Activated CD4-positive, CD25-positive, alpha-beta regulatory T cell treated with anti-CD3 and anti-CD28 coated beads, Interleukin-2, amount 50 U/mL, for 16 hours (primary cell): Measurements from ENCODE around the gene SNRNP200.
A peak's percentile ranks its signal among the peaks of the same experiment; 100 is the strongest.

ENCODE experiments used
- DNase-seq: peaks from one replicate; pipeline ENCODE4 v3.0.0-alpha.2; 2020; ENCODE audit warnings: low read depth, low spot score

Gene SNRNP200

DNA sequence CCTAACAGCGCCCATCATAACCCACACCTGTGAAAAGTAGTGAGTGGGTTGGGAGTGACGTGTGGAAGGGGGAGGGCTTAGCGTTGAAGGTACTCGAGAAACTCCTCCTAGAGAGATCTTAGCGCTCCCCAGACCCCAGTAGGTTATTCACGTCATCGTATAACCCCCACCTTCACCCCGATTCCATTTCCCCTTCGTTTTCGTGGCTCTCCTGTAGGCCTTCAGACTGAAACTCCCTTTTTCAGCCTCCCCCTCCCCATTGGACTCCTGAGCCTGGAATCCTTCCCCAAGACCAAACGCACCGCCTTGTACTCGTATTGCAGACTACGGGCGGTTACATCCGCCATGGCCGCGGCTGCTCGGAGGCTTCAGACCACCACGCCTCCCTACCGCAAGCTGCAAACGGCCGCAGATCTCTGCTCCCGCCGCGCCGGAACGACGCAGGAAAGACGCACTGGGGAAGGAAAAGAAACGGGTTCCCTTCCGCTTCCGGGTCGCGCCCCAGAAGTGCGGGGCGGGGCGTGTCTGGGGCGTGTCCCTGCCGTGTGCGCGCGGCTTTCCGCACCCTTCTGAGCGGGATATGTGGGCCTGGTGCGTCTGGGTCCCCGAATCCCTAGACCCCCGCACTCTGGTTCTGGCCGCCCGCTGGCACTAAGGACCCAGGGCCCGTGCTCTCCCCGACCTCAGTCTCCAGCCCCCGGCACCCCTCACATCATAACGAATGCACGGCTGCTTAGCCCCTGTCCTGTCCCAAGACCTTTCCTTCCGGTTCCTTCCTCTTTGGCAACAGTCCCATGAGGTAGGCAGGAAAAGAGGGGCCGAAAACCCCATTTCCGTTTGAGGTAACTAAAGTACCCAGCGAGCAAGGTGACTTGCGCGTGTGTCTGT, at the start of gene SNRNP200:
SNRNP200 (minus strand) TSS at position 456 of the 888 bp plus-strand sequence; CDS start at position 347, 109 bp downstream.
- peak; percentile 87 for DNase-seq

GRCh38 chr2:96354492-96354891, 49.1 kb upstream of the SNRNP200 start:
- DNase-seq = no peak

- no peak for DNase-seq
Measured at GRCh38 chr2:96353606-96354101, 48.3 kb upstream of the SNRNP200 start.

GRCh38 chr2:96353032-96353561, 47.8 kb upstream of the SNRNP200 start:
- no peak for DNase-seq

- no peak for DNase-seq
Measured at GRCh38 chr2:96347395-96347794, 42.0 kb upstream of the SNRNP200 start.

GRCh38 chr2:96345868-96346462, 40.6 kb upstream of the SNRNP200 start:
- no peak for DNase-seq

- no peak for DNase-seq
Measured at GRCh38 chr2:96345438-96345837, 40.1 kb upstream of the SNRNP200 start.

- DNase-seq = peak; percentile 43
Measured at GRCh38 chr2:96344011-96344410, 38.7 kb upstream of the SNRNP200 start.

- no peak for DNase-seq
Measured at GRCh38 chr2:96342085-96342484, 36.7 kb upstream of the SNRNP200 start.

DNA sequence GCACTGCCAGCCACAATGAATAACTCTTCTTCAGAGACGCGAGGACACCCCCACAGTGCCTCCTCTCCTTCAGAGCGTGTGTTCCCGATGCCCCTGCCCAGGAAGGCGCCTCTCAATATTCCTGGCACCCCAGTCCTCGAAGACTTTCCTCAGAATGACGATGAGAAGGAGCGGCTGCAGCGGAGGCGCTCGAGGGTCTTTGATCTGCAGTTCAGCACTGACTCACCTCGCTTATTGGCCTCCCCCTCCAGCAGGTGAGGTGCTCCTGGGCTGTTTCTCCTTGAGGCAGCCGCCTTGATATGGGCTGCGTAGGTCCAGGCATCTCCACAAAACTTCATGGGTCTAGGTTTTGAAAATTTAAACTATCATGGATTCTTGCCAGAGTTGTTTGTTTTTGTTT, 36.3 kb upstream of the SNRNP200 start:
- no peak for DNase-seq

GRCh38 chr2:96340493-96341414, 35.4 kb upstream of the SNRNP200 start:
- DNase-seq = no peak

GRCh38 chr2:96336873-96337272, 31.5 kb upstream of the SNRNP200 start:
- no peak for DNase-seq

GRCh38 chr2:96336104-96336775, 30.9 kb upstream of the SNRNP200 start:
- no peak for DNase-seq

DNA sequence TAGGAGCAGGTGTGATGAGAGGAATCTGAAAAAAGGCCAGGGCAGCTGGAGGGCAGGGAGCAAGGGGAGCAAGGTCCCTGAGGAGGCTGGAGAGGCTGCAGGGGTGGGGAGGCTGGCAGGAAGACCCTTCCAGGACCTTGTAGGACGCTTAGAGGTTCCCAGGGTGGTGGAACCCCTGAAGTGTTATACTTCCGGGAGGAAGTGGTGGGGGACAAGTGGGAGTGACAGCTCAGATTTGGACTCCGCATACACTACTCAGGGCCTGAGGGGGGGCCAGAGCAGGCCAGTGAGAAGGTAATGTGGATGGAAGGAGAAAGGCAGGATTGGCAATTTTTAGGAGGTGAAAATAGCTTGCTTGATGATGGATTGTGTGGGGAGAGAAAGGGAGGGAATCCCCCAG, 28.4 kb upstream of the SNRNP200 start:
- no peak for DNase-seq

GRCh38 chr2:96330407-96330806, 25.1 kb upstream of the SNRNP200 start:
- DNase-seq = no peak

DNA sequence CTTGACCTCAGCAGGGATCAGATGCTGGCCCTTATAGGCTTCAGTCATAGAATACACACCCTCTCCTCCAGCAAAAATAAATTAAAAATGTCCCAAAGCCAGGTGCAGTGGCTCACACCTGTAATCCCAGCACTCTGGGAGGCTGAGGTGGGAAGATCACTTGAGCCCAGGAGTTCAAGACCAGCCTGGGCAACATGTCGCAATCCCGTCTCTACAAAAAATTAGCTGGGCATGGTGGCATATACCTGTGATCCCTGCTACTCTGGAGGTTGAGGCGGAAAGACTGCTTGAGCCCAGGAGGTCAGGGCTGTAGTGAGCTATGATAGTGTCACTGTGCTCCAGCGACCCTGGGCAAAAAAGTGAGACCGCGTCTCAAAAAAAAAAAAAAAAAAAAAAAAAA, 24.5 kb upstream of the SNRNP200 start:
- DNase-seq = no peak

- no peak for DNase-seq
Measured at GRCh38 chr2:96329456-96329855, 24.1 kb upstream of the SNRNP200 start.

DNA sequence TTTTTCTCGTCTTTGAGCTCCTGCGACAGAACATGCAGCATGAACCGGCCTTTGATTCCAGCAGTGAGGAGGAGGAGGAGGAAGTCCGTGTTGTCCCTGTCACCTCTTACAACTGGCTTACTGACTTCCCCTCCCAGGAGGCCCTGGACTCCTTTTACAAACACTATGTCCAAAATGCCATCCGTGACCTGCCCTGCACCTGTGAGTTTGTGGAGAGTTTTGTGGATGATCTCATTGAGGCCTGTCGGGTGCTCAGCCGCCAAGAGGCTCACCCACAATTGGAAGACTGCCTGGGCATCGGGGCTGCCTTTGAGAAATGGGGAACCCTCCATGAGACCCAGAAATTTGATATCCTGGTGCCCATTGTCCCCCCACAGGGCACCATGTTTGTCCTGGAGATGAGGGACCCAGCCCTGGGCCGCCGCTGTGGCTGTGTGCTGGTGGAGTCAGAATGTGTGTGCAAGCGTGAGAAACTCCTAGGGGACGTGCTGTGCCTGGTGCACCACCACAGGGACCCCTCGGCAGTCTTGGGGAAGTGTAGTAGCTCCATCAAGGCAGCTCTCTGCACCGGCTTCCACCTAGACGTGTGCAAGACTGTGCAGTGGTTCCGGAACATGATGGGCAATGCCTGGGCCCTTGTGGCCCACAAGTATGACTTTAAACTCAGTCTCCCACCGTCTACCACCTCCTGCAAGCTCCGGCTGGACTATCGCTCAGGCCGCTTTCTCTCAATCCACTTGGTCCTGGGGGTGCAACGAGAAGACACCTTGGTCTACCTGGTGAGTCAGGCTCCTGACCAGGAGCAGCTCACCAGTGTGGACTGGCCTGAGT, 21.9 kb upstream of the SNRNP200 start:
- no peak for DNase-seq

DNA sequence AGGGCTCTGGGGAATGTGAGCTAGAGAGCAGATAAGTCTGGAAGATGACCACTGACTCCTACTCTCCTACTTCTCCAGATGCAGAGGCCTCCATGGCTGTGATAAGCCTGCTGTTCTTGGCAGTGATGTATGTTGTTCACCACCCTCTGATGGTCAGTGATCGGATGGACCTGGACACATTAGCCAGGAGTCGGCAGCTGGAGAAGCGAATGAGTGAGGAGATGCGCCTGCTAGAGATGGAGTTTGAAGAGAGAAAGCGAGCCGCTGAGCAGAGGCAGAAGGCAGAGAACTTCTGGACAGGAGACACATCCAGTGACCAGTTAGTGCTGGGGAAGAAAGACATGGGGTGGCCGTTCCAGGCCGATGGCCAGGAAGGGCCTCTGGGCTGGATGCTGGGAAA, 21.2 kb upstream of the SNRNP200 start:
- DNase-seq = no peak

DNA sequence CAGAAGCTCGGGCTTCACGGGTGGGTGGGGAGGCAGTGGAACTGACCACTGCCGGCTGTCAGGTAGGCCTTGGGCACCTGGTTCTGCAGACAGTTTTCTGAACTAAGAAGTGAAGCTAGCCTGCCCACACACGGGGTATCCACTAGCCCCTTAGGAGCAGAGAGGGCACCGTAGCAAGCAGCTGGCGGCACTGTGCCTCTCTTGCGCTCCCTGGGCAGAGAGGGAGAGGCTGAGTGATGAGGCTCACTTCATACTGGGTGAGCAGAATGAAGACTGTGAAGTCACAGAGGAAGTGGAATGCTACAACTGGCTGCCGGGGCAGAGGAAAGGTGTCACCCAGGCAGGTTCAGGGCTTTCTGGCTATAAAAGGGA, 20.5 kb upstream of the SNRNP200 start:
- no peak for DNase-seq
